Measurements from ENCODE around the gene TMEM52B.
"Not testable (repeated sequence)": the region's sequence is repeated elsewhere in the genome, so short reads cannot be mapped to it uniquely, and the experiment has no call there.

Gene TMEM52B

DNA sequence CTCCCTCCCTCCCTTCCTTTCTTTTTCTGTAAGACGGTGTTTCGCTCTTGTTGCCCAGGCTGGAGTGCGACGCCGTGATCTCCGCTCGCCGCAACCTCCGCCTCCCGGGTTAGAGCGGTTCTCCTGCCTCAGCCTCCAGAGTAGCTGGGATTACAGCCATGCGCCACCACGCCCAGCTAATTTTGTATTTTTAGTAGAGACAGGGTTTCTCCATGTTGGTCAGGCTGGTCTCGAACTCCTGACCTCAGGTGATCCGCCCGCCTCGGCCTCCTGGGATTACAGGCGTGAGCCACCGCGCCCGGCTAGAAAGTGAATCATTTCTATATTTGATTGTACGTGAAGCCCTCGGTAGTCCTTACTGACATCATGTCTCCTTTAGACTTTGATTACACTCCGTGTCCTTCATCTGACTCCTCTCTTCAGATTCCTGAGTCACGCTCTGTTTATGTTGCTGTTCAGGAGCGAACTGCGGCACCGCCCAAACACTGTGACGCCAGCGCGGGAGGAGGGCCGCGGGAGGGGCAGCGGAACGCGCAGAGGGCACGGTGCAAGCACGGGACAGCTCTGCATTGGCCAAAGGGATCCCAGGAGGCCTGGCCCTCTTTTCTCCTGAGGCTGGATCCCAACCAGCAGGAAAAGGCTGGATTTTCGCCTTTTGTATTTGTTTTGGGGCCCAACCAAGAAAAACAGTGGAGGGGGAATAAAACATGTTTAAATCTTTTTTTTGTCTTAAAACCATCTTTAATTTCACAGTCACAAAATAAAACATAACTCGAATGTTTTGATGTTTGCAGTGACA lies 33.3 kb downstream of the TMEM52B start:
- peak; percentile 89 for DNase-seq

DNA sequence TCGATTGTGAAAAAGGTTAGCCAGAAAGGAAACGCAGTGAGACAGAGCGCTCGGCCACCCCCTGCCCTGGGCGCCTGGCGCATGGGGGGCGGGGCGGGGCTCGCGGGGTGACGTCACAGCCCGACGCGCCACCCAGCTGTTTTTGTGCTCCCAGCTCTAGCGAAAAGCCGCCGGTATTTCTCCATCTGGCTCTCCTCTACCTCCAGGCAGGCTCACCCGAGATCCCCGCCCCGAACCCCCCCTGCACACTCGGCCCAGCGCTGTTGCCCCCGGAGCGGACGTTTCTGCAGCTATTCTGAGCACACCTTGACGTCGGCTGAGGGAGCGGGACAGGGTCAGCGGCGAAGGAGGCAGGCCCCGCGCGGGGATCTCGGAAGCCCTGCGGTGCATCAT lies 33.9 kb downstream of the TMEM52B start, which contains the start of gene GABARAPL1:
Gene GABARAPL1 (plus strand): TSS at position 139 of the 393 bp plus-strand sequence. CDS start 253 bp downstream, at position 392.
- peak; percentile 87 for DNase-seq

DNA sequence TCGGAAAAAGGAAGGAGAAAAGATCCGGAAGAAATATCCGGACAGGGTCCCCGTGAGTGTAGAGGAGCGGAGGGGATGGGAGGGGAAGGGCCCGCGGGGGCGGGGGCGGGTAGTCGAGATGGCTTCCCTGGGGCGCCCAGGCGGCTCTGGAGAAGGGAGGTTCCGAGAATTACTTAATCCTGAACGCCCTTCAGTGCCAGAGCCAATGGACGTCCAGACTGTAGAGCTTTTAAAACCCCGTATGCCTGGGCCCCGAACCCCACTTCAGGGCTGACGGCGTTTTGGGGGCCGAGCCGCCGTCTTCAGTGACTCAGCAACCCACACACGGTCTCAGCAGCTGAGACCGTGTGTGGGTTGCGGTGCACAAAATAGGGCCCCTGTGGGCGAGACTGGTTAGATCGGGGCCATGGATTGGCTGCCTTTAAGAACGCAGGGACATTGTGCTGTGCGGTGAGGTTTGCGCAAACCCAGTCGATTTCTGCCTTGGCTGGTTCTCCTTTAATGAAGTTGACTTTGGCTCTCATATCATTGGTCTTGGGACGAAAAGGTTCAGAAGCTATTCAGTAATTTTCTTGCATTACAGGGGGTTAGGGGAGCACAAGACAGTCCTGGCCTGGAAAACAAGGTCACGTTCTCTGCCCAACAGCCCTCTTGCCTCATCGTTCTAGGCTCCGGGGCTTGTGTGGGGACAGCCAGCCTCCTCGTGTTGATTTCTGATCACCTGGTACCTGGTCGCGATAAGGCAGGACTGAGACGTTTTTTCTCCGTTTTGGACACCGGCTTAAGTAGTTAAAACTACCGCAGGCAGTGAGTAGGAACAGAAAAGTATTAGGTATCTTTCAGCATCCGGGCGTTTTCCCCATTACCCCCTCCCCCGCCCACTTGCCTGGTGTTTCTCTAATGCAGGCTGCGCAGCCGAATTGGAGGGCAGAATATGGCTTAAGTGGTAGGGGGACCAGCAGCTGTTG lies 34.6 kb downstream of the TMEM52B start:
- peak; percentile 87 for DNase-seq

DNA sequence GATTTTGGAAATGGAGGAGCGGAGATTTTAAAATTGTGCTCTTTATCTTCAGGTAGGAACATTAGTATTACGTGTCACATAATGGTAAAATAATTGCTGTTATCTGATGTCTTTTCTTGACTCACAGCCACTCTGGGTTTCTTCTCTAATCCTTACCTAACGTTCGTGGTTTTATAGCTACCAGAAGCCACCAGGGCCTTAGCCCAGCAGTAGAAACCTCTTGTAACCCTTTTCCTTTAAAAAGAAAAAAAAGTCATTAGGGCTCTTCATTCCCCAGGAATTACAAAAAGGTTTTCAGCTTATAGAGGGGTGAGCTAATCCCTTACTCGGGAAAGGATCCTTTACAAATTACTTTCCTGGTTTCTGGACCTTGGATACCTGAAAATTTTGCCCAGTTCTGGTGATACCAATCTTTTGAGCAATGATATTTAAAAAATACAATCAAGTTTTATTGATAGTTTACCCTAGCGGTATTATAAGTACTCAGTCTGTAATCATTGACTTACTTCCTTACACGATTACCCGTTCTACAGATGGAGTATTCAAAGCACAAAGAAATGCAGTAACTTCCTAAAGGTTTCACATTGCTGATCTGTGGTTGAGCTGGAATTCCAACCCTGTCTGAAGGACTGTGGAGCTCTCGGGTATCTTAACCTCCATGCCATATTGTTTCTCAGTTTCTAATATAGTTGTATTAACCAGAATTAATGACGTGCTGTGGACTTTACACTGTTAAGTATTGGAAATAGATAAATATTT lies 35.5 kb downstream of the TMEM52B start:
- DNase-seq: peak; percentile 20

DNA sequence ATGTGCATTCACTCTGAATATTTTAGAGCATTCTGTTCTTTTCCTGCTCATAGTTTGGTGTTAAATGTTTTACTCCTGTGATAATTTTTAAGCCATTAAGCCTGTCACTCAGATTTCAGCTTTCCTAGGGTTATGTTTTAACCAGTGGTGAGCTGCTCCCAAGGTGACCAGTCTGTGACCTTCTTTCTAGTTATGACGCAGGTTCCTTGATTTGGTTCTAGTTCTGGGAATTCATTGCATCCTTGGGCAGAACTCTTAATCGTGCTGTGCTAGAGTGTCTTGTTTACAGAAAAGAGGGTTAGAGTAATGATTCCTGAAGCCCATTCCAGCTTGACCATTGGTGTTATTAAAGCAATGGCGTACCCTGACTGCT lies 36.0 kb downstream of the TMEM52B start:
- DNase-seq: no peak

DNA sequence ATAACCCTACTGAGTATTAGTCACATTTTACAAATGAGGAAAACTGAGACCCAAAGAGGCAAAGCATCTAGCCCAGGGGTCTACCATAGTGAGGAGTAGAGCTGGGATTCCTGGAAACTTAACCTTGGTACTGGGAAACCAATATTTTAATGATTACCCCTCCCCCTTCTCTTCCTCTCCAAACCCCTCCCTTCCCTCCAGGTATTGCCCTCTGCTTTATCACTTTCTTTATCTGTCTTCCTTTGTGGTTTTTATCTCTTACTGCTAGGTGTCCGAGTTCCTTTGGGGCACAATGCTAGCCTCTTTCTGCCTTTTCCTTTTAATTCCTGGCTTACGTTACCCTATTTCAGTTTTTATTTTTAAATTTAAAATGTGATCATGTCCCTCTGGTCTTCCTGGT lies 36.6 kb downstream of the TMEM52B start:
- DNase-seq: peak; percentile 36

DNA sequence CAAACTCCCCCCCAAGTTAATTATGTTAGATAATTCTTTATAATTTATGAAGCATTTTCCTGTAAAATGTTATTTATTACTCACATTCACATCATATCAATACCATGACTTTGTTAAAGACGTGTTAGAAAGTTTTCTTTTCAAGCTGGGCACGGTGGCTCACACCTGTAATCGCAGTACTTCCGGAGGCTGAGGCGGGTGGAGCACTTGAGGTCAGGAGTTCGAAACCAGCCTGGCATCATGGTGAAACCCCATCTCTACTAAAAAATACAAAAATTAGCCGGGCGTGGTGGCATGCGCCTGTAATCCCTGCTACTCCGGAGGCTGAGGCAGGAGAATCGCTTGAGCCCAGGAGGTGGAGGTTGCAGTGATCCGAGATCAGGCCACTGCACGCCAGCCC lies 37.1 kb downstream of the TMEM52B start:
- peak; percentile 53 for DNase-seq

DNA sequence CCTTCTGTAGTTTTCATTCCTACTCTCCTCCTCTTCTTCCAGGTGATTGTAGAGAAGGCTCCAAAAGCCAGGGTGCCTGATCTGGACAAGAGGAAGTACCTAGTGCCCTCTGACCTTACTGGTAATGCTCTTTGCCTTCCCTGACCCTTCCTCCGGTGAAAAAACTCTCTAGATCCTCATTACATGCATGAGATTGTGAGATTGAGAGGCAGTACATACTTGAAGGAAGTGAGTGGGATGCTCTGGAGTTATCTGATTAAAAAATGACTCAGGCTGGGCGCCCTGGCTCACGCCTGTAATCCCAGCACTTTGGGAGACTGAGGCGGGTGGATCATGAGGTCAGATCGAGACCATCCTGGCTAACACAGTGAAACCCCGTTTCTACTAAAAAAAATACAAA lies 39.2 kb downstream of the TMEM52B start:
- no peak for DNase-seq

DNA sequence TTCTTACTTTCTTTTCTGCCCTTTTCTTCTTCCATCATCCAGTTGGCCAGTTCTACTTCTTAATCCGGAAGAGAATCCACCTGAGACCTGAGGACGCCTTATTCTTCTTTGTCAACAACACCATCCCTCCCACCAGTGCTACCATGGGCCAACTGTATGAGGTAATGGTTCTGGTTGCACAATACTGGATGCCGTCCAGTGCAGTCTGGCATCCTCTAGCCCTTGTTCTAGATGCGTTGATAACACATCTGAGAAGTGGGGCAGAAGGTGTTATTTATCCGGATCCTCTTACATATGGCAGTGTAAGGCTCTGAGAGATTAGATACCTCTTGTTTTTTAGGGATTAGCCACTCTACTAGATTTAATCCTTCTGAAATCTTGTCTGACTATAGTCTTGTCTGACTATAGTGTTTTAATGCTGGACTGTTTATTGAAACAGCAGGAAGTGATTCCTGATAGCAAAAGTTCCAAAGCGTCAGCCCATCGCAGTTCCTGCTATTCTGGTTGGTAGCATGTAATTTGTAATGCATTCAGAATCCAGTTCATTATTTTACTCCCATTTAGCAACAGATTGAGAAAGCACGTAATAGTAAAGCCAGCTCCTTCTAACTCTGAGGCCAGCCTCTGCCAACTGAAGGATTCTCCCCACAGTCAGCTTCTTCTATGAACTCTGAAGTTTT lies 41.7 kb downstream of the TMEM52B start:
- DNase-seq: no peak

DNA sequence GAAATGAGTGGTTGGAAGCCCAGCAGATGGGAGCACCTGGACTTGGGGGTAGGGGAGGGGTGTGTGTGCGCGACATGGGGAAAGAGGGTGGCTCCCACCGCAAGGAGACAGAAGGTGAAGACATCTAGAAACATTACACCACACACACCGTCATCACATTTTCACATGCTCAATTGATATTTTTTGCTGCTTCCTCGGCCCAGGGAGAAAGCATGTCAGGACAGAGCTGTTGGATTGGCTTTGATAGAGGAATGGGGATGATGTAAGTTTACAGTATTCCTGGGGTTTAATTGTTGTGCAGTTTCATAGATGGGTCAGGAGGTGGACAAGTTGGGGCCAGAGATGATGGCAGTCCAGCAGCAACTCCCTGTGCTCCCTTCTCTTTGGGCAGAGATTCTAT lies 43.0 kb downstream of the TMEM52B start:
- no peak for DNase-seq

DNA sequence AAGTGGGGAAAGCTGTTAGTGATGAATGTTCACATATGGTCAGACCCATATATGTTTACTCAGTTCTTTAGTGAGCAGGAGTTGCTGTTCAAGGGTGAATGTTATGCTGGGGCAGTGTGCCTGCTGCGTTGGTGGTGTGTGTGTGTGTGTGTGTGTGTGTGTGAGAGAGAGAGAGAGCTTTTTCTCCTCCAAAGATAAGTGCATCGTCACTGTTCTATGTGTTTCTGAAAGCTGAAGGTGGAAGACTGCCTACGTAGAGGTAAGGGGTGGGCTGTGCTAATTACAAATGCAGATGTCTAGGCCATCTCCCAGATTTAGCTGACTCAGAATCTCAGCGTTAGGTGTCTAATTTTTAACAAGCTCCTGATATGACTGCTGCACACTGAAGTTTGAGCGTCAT lies 44.4 kb downstream of the TMEM52B start:
- no peak for DNase-seq

DNA sequence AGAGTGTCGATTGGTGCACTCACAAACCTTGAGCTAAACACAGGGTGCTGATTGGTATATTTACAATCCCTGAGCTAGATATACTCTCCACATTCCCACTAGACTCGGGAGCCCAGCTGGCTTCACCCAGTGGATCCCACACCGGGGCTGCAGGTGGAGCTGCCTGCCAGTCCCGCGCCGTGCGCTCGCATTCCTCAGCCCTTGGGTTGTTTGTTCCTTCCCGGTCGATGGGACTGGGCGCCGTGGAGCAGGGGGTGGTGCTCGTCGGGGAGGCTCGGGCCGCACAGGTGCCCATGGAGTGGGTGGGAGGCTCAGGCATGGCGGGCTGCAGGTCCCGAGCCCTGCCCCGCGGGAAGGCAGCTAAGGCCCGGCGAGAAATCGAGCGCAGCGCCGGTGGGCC lies 46.6 kb downstream of the TMEM52B start:
- DNase-seq: not testable (repeated sequence)

DNA sequence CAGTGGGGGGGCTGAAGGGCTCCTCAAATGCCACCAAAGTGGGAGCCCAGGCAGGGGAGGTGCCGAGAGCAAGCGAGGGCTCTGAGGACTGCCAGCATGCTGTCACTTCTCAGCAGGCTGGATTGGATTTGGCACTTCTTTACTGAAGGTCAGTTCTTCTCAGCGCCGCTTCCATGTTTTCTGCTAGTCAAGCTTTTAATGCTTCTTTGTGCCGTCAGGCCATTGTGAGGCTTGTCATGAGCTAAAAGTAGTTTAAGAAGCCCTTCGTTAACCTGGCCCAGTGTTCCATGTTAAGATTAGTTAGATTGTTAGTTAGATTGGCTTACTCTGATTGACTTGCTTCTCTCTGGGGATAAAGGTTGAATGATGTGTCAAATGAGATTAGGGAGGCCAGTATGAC lies 47.3 kb downstream of the TMEM52B start:
- no peak for DNase-seq

DNA sequence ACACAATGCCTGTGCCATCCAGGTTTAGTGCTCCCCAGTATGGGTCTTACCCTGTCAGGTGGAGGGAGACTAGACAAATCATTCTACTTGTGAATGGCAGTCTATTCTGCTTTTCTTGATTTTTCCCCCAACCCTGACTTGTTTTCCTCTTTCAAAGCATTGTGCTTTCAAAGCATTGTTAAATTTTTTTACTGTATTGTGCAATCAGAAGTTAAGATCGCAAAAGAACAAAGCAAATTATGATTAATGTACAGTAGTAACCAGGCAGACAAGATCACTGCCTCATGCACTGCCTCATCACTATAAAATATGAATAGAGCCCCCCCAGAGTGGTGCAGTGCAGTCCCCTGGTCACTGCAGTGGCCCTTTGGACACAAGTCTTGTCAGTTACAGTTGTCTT lies 47.9 kb downstream of the TMEM52B start:
- no peak for DNase-seq

DNA sequence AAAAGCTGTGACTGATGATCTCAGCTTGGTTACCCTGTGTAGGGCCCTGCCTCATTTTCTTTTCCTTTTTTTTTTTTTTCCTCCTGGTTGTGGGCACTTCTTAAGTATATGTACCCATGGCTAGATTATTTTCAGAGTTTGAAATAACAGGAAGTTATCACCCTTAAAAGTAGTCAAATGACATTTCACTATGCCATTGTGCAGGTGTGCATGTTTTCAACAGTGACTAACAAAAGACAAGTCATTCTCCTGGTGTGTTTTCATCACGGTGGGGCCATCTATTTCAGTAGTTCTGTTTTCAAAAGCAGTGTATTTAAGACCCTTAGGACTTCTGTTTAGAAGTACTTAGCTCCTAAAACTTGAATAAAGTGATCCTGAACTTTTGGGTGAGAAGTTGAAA lies 48.8 kb downstream of the TMEM52B start:
- no peak for DNase-seq

DNA sequence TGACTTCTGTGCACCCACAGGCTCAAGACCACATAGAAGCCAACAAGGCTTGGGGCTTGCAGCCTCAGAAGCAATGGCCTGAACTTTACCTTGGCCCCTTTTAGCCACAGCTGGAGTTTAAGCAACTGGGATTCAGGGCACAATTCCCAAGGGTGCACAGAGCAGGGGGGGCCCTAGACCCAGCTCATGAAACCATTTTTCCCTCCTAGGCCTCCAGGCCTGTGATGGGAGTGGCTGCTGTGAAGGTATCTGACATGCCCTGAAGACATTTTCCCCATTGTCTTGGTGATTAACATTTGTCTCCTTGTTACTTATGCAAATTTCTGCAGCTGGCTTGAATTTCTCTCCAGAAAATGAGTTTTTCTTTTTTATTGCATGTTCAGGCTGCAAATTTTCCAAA lies 55.7 kb downstream of the TMEM52B start:
- DNase-seq: no peak

DNA sequence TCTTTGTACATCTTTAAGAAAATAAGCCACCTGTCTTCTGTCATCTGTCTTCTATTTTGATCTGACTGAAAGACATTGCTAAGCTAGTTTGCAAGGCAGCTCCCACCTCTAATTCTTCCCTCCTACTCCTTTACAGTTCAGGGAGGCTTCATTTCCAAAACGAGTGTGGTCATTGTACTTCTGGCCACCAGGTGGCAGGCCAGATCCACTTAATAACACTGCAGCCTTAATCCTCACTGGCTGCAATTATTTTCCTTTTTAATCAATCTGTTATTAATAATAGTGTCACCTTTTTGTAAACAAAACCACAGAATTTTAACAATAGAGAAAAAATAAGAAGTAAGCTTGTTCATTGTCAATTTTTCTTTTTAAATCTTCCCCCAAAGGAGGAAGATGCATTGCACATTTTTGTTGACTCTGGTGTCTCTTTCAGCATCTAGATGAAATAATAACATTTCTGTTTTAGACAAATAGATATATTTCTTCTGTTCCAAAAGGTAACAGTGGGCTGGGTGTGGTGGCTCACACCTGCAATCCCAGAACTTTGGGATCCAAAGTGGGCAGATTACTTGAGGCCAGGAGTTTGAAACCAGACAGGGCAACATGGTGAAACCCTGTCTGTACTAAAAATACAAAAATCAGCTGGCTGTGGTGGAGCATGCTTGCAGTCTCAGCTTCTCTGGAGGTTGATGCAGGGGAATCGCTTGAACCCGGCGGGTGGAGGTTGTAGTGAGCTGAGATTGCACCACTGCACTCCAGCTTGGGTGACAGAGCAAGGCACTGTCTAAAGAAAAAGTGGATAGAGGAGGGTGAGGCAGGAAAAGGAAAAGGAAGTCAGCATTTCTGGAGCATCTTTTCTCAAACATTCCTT lies 57.2 kb downstream of the TMEM52B start:
- peak; percentile 58 for DNase-seq

DNA sequence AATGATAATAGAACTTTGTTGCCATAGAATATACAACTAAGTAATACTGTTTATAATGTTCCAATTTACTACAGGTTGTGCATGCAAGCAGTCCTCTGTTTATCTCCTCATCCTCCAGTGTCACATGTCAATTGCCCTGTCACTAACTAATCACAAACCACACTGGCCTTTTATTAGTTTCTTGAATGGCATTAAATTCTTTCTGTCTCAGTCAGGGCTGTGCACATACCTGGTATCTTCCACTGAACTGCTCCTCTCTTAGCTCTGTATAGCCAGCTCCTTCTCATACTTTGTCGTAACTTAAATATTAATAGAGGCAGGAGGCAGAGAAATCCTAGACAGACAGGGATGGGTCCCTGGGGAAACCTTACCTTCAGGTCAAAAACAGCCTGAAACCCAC lies 57.9 kb downstream of the TMEM52B start:
- no peak for DNase-seq

DNA sequence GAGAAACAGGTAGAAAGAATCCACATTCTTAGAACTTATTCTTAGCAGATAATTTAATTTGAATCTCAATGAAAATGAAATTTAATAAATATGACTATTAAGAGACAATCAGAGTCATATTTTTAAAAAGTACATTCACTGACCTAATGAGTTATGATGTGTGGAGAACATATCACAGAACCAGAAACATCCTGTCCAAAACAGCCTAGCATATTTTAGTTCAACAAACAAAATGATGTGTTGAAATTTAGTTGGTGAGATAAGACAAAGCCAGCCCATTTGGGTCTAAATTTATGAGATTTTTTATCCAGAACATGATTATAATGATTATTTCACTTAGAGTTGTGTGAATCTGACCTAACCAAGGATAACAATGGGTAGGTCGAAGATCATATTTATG lies 59.7 kb downstream of the TMEM52B start:
- no peak for DNase-seq

DNA sequence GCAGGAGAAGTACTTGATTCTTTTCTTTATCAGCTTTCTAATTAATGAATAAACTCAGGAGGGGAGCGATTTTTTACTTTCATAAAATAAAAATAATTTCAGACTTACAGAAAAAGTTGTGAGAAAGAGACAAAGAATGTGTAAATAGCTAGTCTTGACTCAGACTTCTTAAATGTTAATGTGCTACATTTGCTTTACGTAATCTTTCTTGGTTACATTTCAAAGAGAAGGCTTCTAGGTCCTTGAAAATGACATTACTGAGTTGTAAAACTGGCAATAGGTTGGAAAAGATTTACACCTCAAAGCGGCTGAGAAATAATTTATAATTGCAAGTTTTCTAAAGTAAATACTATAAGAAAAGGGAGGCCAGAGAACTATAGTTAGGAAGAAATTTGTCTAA lies 62.5 kb downstream of the TMEM52B start:
- no peak for DNase-seq
